ENCODE data around the gene ALS2.

GRCh38 chr2:201797175-201797840 lies 16.6 kb upstream of the ALS2 start:
- TF ChIP-seq ZNF274 (IDR thresholded peaks at IDR 0.05; ENCODE audit: low read depth, low read length): no peak
- TF ChIP-seq SUZ12 (IDR thresholded peaks at IDR 0.05; ENCODE audit: extremely low read depth, insufficient read depth, insufficient read length): no peak

All from NT2/D1 (cell line).